ENCODE data around the gene DAB1.

The DAB1 gene

DNA sequence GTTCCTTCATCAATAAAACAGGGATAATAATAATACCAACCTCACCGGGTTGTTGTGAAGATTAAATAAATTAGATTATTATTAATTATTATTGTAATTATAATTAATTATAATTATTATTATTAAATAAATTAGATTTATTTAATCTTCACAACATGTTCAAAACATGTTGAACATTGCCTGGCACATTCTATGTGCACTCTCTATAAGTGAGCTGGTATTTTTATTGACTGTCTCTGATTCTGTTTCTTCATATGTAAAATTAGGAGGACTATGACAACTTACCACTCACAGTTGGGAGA, 457.2 kb downstream of the DAB1 start:
- H3K27ac ChIP-seq (replicated peaks), result no peak overlapping the region
- no peak for DNase-seq (ENCODE audit: low read depth in 1 of 2, low spot score in 1 of 2)
- no peak for TF ChIP-seq SPI1 (IDR thresholded peaks at IDR 0.05; ENCODE audit: borderline replicate concordance, low read depth)

DNA sequence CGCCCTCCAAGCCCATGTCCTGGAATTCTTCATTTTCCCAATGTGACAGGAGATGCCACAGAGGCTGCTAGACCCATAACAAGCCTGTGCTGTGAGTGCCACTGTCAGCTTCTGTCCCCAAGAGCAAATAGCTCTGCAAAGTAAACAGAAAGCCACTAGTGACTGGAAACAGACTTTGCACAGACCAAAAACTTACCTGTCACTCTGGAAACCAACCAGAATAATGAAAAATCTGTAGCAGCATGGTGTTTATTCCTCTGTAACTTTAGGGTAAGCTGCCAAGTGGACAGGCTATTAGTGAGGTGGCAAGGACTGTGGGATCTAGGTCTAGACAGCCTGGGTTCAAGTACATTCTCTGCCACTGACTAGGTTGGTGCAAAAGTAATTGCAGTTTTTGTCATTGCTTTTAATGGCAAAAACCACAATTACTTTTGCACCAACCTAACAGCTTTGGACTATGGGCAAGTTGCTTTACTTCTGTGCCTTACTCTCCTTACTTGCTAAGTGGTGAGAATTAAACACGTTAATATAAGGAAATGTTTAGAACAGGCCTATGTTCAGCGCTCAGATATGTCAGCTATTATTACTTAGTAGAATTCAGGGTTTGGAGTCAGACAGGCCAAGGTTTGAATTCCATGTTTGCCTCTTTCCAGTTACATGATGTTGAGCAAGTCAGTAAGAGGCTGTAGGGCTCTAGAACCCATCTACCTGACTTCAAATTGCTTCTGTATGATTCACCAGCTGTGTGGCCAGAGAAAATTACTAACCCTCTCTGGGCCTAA, 457.8 kb downstream of the DAB1 start, which contains the start of gene C8B:
TSS of gene C8B (minus strand) at position 100 of the 782 bp plus-strand sequence. CDS start at position 33, 67 bp downstream.
- Histone ChIP-seq H3K4me3 (replicated peaks; ENCODE audit: insufficient read depth, low read length) (no peak within 1 kb of the TSS), H3K27me3 (ENCODE audit: insufficient read depth, poor library complexity, severe bottlenecking) (no peaks in the 10 kb centered on the region), H3K27ac (replicated peaks) (no peak within 1 kb of the TSS)
- no peak for DNase-seq (ENCODE audit: low read depth in 1 of 2, low spot score in 1 of 2)
- TF ChIP-seq, protein P1, sequence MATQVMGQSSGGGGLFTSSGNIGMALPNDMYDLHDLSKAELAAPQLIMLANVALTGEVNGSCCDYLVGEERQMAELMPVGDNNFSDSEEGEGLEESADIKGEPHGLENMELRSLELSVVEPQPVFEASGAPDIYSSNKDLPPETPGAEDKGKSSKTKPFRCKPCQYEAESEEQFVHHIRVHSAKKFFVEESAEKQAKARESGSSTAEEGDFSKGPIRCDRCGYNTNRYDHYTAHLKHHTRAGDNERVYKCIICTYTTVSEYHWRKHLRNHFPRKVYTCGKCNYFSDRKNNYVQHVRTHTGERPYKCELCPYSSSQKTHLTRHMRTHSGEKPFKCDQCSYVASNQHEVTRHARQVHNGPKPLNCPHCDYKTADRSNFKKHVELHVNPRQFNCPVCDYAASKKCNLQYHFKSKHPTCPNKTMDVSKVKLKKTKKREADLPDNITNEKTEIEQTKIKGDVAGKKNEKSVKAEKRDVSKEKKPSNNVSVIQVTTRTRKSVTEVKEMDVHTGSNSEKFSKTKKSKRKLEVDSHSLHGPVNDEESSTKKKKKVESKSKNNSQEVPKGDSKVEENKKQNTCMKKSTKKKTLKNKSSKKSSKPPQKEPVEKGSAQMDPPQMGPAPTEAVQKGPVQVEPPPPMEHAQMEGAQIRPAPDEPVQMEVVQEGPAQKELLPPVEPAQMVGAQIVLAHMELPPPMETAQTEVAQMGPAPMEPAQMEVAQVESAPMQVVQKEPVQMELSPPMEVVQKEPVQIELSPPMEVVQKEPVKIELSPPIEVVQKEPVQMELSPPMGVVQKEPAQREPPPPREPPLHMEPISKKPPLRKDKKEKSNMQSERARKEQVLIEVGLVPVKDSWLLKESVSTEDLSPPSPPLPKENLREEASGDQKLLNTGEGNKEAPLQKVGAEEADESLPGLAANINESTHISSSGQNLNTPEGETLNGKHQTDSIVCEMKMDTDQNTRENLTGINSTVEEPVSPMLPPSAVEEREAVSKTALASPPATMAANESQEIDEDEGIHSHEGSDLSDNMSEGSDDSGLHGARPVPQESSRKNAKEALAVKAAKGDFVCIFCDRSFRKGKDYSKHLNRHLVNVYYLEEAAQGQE (IDR thresholded peaks at IDR 0.05; ENCODE audit: insufficient replicate concordance, low read depth), result no peak
- TF ChIP-seq SPI1 (IDR thresholded peaks at IDR 0.05; ENCODE audit: borderline replicate concordance, low read depth) (no peak), GABPA (IDR thresholded peaks at IDR 0.05; ENCODE audit: low read depth) (no peak), POLR2AphosphoS5 (IDR thresholded peaks at IDR 0.05; ENCODE audit: low read depth) (no peak)
- TF ChIP-seq, protein P2, sequence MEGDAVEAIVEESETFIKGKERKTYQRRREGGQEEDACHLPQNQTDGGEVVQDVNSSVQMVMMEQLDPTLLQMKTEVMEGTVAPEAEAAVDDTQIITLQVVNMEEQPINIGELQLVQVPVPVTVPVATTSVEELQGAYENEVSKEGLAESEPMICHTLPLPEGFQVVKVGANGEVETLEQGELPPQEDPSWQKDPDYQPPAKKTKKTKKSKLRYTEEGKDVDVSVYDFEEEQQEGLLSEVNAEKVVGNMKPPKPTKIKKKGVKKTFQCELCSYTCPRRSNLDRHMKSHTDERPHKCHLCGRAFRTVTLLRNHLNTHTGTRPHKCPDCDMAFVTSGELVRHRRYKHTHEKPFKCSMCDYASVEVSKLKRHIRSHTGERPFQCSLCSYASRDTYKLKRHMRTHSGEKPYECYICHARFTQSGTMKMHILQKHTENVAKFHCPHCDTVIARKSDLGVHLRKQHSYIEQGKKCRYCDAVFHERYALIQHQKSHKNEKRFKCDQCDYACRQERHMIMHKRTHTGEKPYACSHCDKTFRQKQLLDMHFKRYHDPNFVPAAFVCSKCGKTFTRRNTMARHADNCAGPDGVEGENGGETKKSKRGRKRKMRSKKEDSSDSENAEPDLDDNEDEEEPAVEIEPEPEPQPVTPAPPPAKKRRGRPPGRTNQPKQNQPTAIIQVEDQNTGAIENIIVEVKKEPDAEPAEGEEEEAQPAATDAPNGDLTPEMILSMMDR (IDR thresholded peaks at IDR 0.05; ENCODE audit: insufficient read depth, low read length), result no peak

More for the DNA sequence above, 457.2 kb downstream of the DAB1 start:
- Histone ChIP-seq H3K4me3 (replicated peaks; ENCODE audit: insufficient read depth, low read length) (no peak overlapping the region), H3K27me3 (ENCODE audit: insufficient read depth, poor library complexity, severe bottlenecking) (no peaks in the 10 kb centered on the region)

DNA sequence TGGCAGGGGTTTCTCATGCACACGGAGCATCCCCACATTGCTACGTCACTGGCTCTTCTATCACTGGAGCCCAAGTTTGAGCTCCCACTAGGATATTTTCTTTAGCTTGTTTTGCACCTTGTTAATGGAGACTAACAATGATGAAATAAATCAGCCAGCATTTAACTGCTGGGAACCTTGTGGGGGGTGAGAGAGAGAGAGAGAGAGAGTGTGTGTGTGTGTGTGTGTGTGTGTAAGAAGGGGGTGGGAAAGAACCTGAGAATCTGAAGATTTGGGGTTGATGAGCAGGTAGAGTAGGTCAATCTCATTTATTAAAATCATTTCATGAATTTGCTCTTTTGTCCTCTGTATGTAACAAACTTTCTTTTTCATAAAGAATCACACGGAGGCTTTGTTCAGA, 458.7 kb downstream of the DAB1 start:
- Histone ChIP-seq H3K27me3 (ENCODE audit: insufficient read depth, poor library complexity, severe bottlenecking) (no peaks in the 10 kb centered on the region), H3K4me3 (replicated peaks; ENCODE audit: insufficient read depth, low read length) (no peak overlapping the region), H3K27ac (replicated peaks) (no peak overlapping the region)
- TF ChIP-seq SPI1 (IDR thresholded peaks at IDR 0.05; ENCODE audit: borderline replicate concordance, low read depth) (no peak), POLR2AphosphoS5 (IDR thresholded peaks at IDR 0.05; ENCODE audit: low read depth) (no peak)
- no peak for DNase-seq (ENCODE audit: low read depth in 1 of 2, low spot score in 1 of 2)

DNA sequence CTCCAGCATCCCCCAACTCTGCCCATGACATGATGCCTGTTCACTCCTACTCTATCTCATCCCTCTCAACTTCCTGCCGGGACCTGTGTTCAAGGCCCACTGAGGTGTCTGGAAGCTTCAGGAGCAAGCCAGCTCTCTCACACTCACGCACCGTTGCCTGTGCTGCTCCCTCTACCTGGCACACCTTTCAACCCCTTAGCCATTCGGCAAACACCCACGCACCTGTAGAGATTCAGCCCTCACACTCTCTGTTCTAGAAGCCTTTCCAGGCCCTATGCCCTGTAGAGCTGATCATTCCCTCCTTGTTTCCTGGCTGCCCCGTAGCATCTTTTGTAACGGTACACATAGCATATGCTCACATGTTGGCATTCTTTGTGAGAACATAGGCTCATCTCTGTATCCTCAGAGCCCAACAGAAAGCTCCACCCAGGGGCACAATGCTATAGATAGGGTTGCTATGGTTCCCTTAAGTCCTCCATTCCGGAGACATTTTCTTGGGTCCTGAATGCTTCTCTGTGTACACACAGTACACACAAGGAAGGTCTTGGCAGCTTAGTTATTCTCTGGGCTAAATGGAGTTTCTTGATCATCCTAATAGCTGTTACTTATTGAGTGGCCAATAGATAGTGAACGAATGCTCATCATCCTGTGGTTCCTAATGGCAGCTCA, 459.4 kb downstream of the DAB1 start:
- H3K4me3 ChIP-seq (replicated peaks; ENCODE audit: insufficient read depth, low read length), result no peak overlapping the region
- TF ChIP-seq GABPA (IDR thresholded peaks at IDR 0.05; ENCODE audit: low read depth) (no peak), SPI1 (IDR thresholded peaks at IDR 0.05; ENCODE audit: borderline replicate concordance, low read depth) (no peak), POLR2AphosphoS5 (IDR thresholded peaks at IDR 0.05; ENCODE audit: low read depth) (no peak)
- TF ChIP-seq, protein P2 (IDR thresholded peaks at IDR 0.05; ENCODE audit: insufficient read depth, low read length), result no peak
- TF ChIP-seq, protein P1 (IDR thresholded peaks at IDR 0.05; ENCODE audit: insufficient replicate concordance, low read depth), result no peak
- DNase-seq (ENCODE audit: low read depth in 1 of 2, low spot score in 1 of 2), result no peak
- H3K27ac ChIP-seq (replicated peaks), result no peak overlapping the region
- H3K27me3 ChIP-seq (ENCODE audit: insufficient read depth, poor library complexity, severe bottlenecking), result no peaks in the 10 kb centered on the region

All from HL-60 (cell line).